ENCODE data around the gene CASKIN1.

GRCh38 chr16:2170587-2171435 is 25.6 kb downstream of the CASKIN1 start:
- TF ChIP-seq POLR2A (IDR thresholded peaks at IDR 0.05; ENCODE audit: low read length) (no peak), GATA1 (IDR thresholded peaks at IDR 0.05; ENCODE audit: low read depth, low read length) (no peak)
